ENCODE data around the gene DCAF11.

GRCh38 chr14:24102357-24103048 lies 12.1 kb upstream of the DCAF11 start:
- no peak for TF ChIP-seq POLR2A (IDR thresholded peaks at IDR 0.05; ENCODE audit: low read depth, low read length)
- no peak for TF ChIP-seq TAF1 (IDR thresholded peaks at IDR 0.05; ENCODE audit: borderline replicate concordance, low read depth, low read length)
- TF ChIP-seq POLR2AphosphoS5 (IDR thresholded peaks at IDR 0.05; ENCODE audit: low read depth, low read length), result no peak
